ENCODE results near the gene MYOD1.
A peak's percentile ranks its signal among the peaks of the same experiment; 100 is the strongest.

MYOD1 gene

DNA sequence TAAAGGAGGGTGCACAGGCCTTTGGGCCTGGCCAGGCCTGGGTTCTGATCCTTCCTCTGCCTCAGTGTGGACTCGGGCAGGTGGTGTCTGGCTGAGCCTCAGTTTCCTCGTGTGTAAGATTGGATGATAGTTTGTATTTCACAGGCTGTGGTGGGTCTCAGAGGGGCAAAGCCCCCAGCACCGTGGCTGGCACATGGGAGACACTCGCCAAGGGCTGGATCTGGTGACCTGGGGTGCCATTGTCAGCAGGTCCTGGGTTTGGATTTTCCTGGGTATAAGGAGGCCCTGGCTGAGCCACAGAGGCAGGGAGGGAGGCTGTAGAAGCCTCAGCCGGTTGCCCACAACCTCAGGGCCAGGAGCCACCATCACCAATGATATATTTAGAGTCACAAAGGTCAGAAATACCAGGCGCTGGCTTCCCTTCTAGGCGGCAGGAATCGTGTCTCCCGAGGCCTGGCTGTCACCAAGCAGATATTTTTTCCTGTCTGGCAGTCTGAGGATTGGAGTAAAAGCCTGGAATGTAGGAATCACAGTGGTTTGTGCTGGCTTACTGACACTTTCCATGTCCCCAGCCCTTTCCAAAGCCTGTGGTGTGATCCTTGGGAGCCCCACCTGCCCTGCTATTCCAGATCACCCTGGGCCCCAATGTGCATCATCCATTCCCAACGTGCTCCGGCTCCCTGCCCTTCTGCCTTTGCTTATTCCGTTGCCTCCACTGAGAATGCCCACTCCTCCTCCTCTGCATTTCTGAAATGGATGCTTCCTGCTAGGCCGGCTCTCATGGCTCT, 30.8 kb downstream of the MYOD1 start:
- no peak for DNase-seq (ENCODE audit: low spot score)

GRCh38 chr11:17750801-17751165, 31.4 kb downstream of the MYOD1 start:
- DNase-seq (ENCODE audit: low spot score): no peak

DNA sequence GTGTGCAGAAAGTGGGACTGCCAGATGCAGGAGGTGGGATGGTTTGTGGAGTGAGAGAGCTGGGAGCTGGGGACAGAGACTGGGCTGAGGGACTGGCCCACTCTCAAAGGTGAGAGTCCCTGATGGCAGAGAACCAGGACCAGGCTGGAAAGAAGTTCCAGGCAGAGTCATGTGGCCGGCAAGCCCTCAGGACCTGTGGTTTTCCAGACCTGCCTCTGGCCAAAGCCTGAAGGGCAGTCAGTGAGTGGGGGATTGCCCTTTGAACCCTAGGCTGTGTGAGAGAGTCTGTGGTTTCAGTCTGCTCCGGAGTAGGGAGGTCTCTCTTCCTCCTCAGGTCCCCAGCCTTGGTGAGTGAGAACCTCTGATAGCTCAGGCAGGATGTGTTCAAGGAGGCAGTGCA, 32.2 kb downstream of the MYOD1 start:
- no peak for DNase-seq (ENCODE audit: low spot score)

- DNase-seq (ENCODE audit: low spot score): no peak
These were observed 32.8 kb downstream of the MYOD1 start for GRCh38 chr11:17752144-17752543.

GRCh38 chr11:17753153-17753552, 33.8 kb downstream of the MYOD1 start:
- no peak for DNase-seq (ENCODE audit: low spot score)

- DNase-seq (ENCODE audit: low spot score): no peak
These were observed 34.3 kb downstream of the MYOD1 start for GRCh38 chr11:17753641-17754040.

DNA sequence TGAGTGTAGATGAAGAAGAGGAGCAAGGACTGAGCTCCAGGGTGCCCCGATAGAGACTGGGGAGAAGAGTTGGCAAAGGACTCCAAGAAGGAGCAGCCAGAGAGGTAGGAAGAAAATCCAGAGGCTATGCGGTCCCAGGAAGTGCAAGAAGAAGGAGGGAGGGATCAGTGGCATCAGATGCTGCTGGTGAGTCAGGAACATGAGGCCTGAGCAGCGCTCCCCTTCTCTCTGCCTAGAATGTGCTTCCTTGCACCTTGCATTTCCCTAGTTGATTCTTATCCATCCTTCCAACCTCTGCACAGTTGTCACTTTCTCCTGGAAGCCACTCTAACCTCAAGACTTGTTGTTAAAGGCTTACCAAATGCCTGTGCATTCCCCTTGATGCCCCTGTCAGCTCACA, 36.5 kb downstream of the MYOD1 start:
- DNase-seq (ENCODE audit: low spot score): no peak

GRCh38 chr11:17760102-17761029, 41.0 kb downstream of the MYOD1 start:
- peak; percentile 52 for DNase-seq (ENCODE audit: low spot score)

- no peak for DNase-seq (ENCODE audit: low spot score)
These were observed 43.1 kb downstream of the MYOD1 start for GRCh38 chr11:17762309-17762974.

- no peak for DNase-seq (ENCODE audit: low spot score)
These were observed 43.9 kb downstream of the MYOD1 start for GRCh38 chr11:17763244-17763643.

GRCh38 chr11:17763703-17764102, 44.3 kb downstream of the MYOD1 start:
- no peak for DNase-seq (ENCODE audit: low spot score)

DNA sequence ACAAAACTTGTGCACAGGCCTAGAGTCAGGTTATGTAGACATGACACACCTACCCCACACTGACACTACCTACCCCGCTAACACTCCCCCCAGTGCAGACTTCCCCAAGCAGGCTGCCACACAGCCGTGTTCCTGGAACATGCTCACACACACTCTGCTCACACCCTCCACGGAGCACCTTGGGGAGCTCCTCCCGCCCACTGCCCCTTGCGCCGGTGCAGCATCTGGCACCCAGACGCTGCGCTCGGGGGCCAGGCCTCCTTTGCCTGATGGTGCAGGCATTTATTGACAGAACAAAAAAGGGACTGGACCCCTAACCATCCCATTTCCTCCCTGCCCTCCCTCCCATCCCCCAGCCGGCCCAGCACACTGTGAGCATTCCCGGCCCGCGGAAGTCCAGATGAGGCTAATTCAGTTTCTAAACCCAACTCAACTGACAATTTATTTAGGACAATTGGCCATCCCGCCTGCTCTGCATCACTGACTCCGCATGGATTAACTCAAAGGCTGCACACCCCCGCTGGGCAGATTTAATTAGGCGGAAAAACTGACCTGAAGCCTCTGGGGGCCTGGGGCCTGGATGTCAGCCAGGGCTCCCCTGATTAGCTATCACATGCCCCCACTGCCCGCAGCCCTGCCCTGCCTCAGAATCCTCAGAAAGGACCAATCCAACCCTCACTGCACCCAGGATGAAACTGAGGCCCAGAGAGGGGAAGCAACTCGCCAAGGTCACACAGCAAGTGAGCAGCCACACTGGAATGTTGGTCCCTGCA, 45.3 kb downstream of the MYOD1 start:
- DNase-seq (ENCODE audit: low spot score): no peak

GRCh38 chr11:17765356-17766072, 46.1 kb downstream of the MYOD1 start:
- peak; percentile 75 for DNase-seq (ENCODE audit: low spot score)

- DNase-seq (ENCODE audit: low spot score): peak; percentile 25
These were observed 46.6 kb downstream of the MYOD1 start for GRCh38 chr11:17766073-17766359.

DNA sequence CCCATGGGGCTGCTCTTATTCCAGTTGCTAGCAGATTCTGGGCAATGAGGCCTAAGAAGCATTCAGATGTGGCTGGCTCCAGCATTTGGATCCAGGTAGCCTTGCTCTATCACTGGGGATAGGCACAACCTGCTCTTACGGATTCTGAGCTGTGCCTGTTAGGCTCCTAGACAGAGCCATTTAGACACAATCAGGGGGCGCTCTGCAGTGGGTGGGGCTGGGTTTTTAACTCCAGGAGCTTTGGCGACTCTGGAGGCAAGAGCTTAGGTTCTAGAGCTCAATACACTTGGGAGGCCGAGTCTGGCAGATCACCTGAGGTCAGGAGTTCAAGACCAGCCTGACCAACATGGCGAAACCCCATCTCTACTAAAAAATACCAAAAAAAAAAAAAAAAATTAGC, 47.2 kb downstream of the MYOD1 start:
- DNase-seq (ENCODE audit: low spot score): no peak

- DNase-seq (ENCODE audit: low spot score): no peak
These were observed 48.0 kb downstream of the MYOD1 start for GRCh38 chr11:17767301-17767885.

DNA sequence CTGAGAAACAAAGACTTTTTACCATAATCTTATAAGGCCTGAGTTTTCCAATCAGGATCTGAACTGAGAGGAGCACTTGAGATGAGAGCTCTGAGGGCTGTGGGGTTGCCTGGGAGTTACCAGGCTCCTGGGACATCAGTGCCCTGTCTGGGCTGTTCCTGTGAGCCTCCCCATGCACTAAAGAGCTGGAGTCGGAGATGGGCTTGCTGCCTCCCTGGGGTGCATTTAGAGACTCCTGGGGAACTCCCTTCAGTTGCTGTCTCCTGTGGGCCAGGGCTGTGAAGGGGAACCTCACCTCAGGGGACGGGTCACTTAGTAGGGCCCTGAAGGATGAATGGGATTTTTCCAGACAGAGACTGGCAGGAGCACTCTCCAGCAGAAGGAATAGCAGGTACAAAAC, 48.5 kb downstream of the MYOD1 start:
- no peak for DNase-seq (ENCODE audit: low spot score)

DNA sequence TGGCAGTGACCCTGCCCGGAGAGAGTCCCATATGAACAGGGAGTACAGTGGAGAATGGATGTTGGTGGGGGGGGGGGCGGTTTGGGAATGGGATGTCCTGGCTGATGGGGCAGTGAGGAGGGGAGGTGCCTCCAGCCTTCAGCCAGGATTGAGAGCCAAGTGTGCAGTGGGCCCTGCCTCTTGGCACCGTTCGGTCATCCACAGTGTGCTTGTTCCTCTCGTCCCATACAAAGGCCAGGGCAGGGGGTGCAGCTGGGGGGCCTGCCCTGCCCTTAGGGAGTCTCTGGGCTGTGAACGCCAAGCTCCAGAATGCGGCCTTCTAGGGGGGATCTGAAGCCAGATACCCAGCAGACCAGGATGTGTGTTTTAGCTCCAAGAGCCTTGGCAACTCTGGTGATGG, 49.2 kb downstream of the MYOD1 start:
- DNase-seq (ENCODE audit: low spot score): no peak

DNA sequence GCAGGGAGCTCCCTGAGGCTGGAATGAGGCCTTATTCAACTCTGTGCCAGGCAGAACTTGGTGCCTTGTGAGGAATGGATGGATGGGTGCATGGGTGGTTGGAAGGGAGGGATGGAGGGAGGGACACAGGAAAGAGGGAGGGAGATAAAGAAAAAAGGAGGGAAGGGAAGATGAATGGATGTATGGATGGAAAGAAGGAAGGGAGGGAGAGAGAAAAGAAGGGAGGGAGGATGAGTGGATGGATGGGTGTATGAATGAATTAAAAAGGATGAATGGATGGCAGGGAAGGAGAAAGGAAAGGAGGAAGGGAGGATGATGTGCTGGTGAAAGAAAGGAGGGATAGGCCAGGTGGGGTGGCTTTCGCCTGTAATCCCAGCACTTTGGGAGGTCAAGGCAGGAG, 49.8 kb downstream of the MYOD1 start:
- no peak for DNase-seq (ENCODE audit: low spot score)

- DNase-seq (ENCODE audit: low spot score): no peak
These were observed 50.8 kb downstream of the MYOD1 start for GRCh38 chr11:17770048-17770652.

DNA sequence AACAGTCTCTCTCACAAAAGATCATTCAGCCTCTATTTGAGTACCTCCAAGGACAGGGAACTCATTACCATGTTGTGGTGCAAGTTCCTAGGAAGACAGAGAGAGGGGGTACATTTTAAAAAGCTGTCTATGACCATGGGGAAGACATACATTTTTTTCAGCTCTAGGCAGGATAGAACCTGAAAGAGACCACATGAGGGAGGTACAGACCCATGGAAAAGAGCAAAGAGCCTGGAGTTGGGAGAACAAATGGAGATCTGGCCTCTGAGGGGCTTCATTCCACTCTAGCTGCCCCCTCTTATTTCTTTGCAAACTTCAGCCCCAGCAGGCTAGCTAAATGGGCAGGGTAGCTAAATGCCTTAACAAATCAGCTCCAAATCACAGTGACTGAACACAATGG, 51.5 kb downstream of the MYOD1 start:
- no peak for DNase-seq (ENCODE audit: low spot score)
